Hematopoietic multipotent progenitor cell (in vitro differentiated cells): ENCODE measurements around the gene FALEC. TPM values are rescaled to one million over a fixed set of nuclear protein-coding genes. Genes with fewer than 3 reads are reported as not detected.
A peak's percentile ranks its signal among the peaks of the same experiment; 100 is the strongest.

ENCODE experiments used
- DNase-seq, 3 donors: peaks; one replicate each; pipeline ENCODE4 v3.0.0-alpha.2; 2011 to 2015; ENCODE audit warnings: low read depth in 2 of 3, low spot score in 2 of 3
- total RNA-seq: library from RNA; depleted of rRNA; stranded (reverse); fragments of >200 nt; gene quantifications from one replicate; pipeline ENCODE4 v1.2.3, GENCODE V29; 2012

FALEC gene
- total RNA-seq, 1 donor, result 0.27 TPM

- no peak for DNase-seq
These were observed 4.0 kb upstream of the FALEC start for GRCh38 chr1:150511551-150511950.

GRCh38 chr1:150511985-150512660 is 3.4 kb upstream of the FALEC start:
- DNase-seq, result no peak

GRCh38 chr1:150512846-150513245 is 2.7 kb upstream of the FALEC start:
- DNase-seq, result no peak

GRCh38 chr1:150513351-150513791 is 2.2 kb upstream of the FALEC start:
- no peak for DNase-seq

- DNase-seq, result no peak
These were observed 1.3 kb upstream of the FALEC start for GRCh38 chr1:150514260-150514659.

- no peak for DNase-seq
These were observed 632 bp upstream of the FALEC start for GRCh38 chr1:150514913-150515327.

- DNase-seq, result peak in 1 of 3 donors; percentile 16
These were observed 569 bp downstream of the FALEC start for GRCh38 chr1:150516050-150516591.

GRCh38 chr1:150516616-150517015 is 1.1 kb downstream of the FALEC start:
- peak in 2 of 3 donors; percentile 17 to 33 for DNase-seq

- no peak for DNase-seq
These were observed 5.8 kb downstream of the FALEC start for GRCh38 chr1:150521196-150521968.

GRCh38 chr1:150525348-150525747 is 9.8 kb downstream of the FALEC start:
- no peak for DNase-seq

- no peak for DNase-seq
These were observed 12.6 kb downstream of the FALEC start for GRCh38 chr1:150528196-150528595.

GRCh38 chr1:150529017-150529416 is 13.5 kb downstream of the FALEC start:
- no peak for DNase-seq

GRCh38 chr1:150530491-150531159 is 15.1 kb downstream of the FALEC start:
- no peak for DNase-seq

GRCh38 chr1:150532860-150533259 is 17.3 kb downstream of the FALEC start:
- DNase-seq, result no peak

- no peak for DNase-seq
These were observed 18.4 kb downstream of the FALEC start for GRCh38 chr1:150534002-150534401.

GRCh38 chr1:150535511-150536287 is 20.1 kb downstream of the FALEC start:
- DNase-seq, result no peak

GRCh38 chr1:150536836-150537731 is 21.5 kb downstream of the FALEC start:
- DNase-seq, result no peak

GRCh38 chr1:150537732-150538684 is 22.5 kb downstream of the FALEC start:
- no peak for DNase-seq
